H1 (cell line): ENCODE data around the gene SLC6A20. TPM values are rescaled to one million over a fixed set of nuclear protein-coding genes. Genes with fewer than 3 reads are reported as not detected.

ENCODE experiments used
- CBX8 ChIP-seq: fragments of 300-800, 300-1000 bp; sonication (generic); IDR thresholded peaks from 2 replicates; pipeline ENCODE4 v1.7.1; 2016; ENCODE audit warnings: low read depth, low read length, borderline replicate concordance
- SRF ChIP-seq: IDR thresholded peaks from 2 replicates; pipeline ENCODE4 v1.6.1; 2011; ENCODE audit warnings: mild to moderate bottlenecking, low read depth, low read length, moderate library complexity
- TAF1 ChIP-seq: IDR thresholded peaks from 2 replicates; pipeline ENCODE4 v1.6.1; 2011; ENCODE audit warnings: mild to moderate bottlenecking, low read depth, low read length
- polyA plus RNA-seq, 7 experiments: library from polyadenylated mRNA; depleted of rRNA in 3 of 7; stranded (reverse) in 5 of 7; unstranded in 2 of 7; fragments of >200 nt in 5 of 7; fragments of 200-250 nt in 2 of 7; gene quantifications; 1 replicate in 5 of 7; 2 replicates in 1 of 7; 4 replicates in 1 of 7; pipeline versions ENCODE4 v1.2.1 to v1.2.3, GENCODE V29; 2011 to 2013; ENCODE audit warnings: missing spikeins in 2 of 7, mixed read lengths in 2 of 7
- total RNA-seq: library from RNA; stranded (reverse); fragmentation: NEBNext Ultra II Directional; extraction: Animal tissue kit (Norgen Biotek cat#: 25700); gene quantifications from 2 replicates; pipeline ENCODE4 v1.2.1, GENCODE V29; 2021

The SLC6A20 gene
- total and polyA plus RNA-seq, 2 of the 8 experiments (the other 6 are each of a cell fraction or from before 2014, with no cell fraction given) = 0.05 TPM; not detected in 1

DNA sequence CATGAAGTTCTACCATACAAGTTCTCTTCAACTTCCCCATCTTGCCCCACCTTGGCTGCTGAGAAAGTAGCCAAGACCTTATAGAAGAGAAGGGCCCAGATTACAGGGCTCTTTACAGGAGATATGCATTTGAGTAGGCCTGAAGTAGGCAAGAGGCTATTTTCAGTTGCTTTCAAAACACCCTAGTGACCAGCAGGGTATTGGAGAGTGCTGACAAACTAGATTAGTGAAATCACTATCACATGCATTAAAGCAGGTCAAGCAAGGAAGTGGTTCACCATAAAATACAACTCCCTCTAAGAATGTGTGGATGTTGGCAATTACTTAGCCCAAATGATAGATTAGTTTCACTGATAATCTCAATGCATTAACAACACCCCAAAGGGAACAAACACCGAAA is 48.3 kb upstream of the SLC6A20 start (continued):
- TF ChIP-seq CBX8 (no peak), SRF (no peak), TAF1 (no peak)
- TF ChIP-seq, all 59 proteins: peak for 0
